Amygdala (tissue), 56 donors: ENCODE results near the gene RPL37A.

Source experiments
- DNase-seq, 56 donors: peaks; one replicate each; lab custom pipeline; 2025; lab: John Stamatoyannopoulos, UW

RPL37A gene

GRCh38 chr2:216541505-216541904 lies 42.9 kb downstream of the RPL37A start:
- DNase-seq: no peak

DNA sequence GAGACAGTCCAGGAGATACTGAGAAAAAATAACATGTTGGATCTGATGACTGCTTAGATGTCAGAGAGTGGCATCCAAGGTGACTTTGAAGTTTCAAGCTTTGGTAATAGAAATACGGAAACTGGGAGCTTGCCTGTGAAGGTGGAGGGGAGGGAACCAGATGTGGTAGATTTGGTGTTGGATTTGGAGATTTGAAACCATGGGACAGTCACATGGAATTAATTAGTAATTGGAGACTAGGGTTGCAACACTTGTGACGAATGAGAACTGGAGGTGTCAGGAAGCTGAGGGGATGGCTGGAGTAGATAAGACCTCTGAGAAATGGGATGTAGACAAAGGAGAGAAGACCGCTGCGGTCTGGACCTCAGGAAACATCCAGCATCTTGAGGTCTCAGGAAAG lies 46.7 kb downstream of the RPL37A start:
- DNase-seq: no peak

DNA sequence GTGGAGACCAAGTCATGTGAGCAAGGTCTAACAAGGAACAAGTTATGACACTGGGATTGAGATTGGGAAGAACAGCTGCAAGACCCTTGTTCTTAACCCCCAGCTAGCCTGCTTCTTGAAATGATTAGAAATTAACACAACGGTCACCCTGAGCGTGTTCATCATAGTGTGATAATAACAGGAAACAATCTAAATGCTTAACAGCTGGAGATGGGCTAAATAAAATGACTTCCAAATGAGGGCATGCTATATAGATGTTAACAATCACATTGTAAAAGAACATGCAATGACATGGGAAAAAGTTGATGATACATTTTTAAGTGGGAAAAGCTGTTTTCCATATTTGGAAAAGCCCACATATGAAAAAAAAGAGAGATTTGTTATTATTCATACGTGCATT lies 47.6 kb downstream of the RPL37A start:
- DNase-seq: no peak

- DNase-seq: no peak
Measured at GRCh38 chr2:216546641-216547403, 48.2 kb downstream of the RPL37A start.

DNA sequence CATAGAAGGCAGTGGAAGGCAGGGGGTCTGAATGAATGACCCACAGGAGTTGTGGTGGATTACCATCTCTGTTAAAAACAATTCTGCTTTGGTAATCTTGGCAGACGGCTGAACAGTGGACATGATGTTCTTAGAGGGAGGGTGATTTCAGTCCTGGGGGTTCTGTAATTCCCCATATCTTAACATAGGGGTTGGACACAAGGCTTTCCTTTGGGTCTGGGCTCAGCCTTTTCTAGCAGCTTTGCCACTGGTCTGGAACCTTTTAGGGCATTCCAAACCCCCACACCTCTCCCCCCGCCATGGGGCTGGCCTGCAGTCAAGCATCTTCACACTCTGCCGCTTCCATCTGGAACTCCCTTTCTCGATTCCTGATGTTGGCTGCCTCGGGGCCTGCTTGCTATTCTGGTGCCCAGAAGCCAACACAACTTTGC lies 50.3 kb downstream of the RPL37A start:
- DNase-seq: peak in 16 of 56 donors; percentile 2 to 32 (median 8)

- DNase-seq: no peak
Measured at GRCh38 chr2:216549926-216550690, 51.5 kb downstream of the RPL37A start.

DNA sequence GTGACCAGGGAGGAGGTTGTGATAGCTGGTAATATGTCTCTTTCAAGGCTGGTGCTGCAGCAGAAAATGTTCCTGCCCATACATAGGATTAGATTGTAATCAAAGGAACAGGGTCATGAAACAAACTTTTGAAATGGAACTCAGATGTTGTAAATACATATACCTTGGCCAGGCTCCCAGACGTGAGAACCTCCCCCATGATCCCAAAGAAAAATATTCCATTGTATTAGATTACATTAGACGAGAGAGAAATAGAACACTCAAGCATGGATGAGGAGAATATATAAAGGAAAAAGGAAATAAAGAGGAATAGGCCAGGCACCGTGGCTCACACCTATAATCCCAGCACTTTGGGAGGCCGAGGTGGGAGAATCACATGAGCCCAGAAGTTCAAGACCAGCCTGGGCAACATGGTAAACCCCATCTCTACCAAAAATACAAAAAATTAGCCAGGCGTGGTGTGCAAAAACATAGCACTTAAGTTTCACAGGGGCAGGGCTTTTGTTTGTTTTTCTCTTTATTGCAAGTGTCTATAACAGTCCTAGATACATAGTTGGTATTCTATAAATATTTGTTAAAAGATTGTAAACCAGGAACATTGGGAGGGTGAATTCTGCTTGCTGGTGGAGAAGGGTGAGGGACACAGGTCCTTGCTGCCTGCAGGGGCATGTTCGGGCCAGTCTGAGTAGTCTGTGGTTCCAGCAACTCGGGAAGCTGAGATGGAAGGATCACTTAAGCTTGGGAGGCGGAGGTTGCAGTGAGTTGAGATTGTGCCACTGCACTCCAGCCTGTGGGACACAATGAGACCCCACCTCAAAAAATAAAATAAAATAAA lies 52.8 kb downstream of the RPL37A start:
- DNase-seq: no peak

- no peak for DNase-seq
Measured at GRCh38 chr2:216553093-216553478, 54.4 kb downstream of the RPL37A start.
